Fibroblast of the aortic adventitia (primary cell): Measurements from ENCODE around the gene COX7B2. TPM values are rescaled to one million over a fixed set of nuclear protein-coding genes. Genes with fewer than 3 reads are reported as not detected.

ENCODE experiments used
- DNase-seq: peaks from one replicate; pipeline ENCODE4 v3.0.0-alpha.2; 2010; ENCODE audit warnings: low read depth
- H3K4me3 ChIP-seq: 2 replicates; pipeline ENCODE4 v1.5.1; 2011; ENCODE audit warnings: low read depth, mild to moderate bottlenecking, control low read depth, low read length, moderate library complexity
- CTCF ChIP-seq: IDR thresholded peaks from 2 replicates; pipeline ENCODE4 v1.5.1; 2011; ENCODE audit warnings: mild to moderate bottlenecking, low read length, control low read depth, inconsistent platforms; ENCODE audit not compliant: insufficient read depth
- total RNA-seq: library from RNA; depleted of rRNA; stranded (reverse); fragments of >200 nt; gene quantifications from 2 replicates; pipeline ENCODE4 v1.2.3, GENCODE V29; 2012; ENCODE audit warnings: low replicate concordance

The COX7B2 gene
- total RNA-seq, 1 donor, result not detected

GRCh38 chr4:46900082-46900481, 9.0 kb downstream of the COX7B2 start:
- H3K4me3 ChIP-seq, result no peak overlapping the region
- no peak for TF ChIP-seq CTCF

GRCh38 chr4:46894826-46895225, 14.2 kb downstream of the COX7B2 start:
- H3K4me3 ChIP-seq, result no peak overlapping the region
- no peak for DNase-seq
- no peak for TF ChIP-seq CTCF

More at GRCh38 chr4:46900082-46900481, 9.0 kb downstream of the COX7B2 start:
- no peak for DNase-seq

GRCh38 chr4:46890056-46890455, 19.0 kb downstream of the COX7B2 start:
- TF ChIP-seq CTCF, result no peak
- DNase-seq, result no peak
- no peak overlapping the region for H3K4me3 ChIP-seq

- DNase-seq, result no peak
- H3K4me3 ChIP-seq, result no peak overlapping the region
Measured at GRCh38 chr4:46889410-46889809, 19.6 kb downstream of the COX7B2 start.

GRCh38 chr4:46886711-46887110, 22.3 kb downstream of the COX7B2 start:
- peak; percentile 13 for DNase-seq
- H3K4me3 ChIP-seq, result no peak overlapping the region
- peak; percentile 39 for TF ChIP-seq CTCF

More at GRCh38 chr4:46889410-46889809, 19.6 kb downstream of the COX7B2 start:
- TF ChIP-seq CTCF, result no peak

GRCh38 chr4:46878641-46879040, 30.4 kb downstream of the COX7B2 start:
- TF ChIP-seq CTCF, result no peak
- no peak overlapping the region for H3K4me3 ChIP-seq
- DNase-seq, result no peak

- no peak for DNase-seq
- no peak for TF ChIP-seq CTCF
- no peak overlapping the region for H3K4me3 ChIP-seq
Measured at GRCh38 chr4:46874811-46875210, 34.2 kb downstream of the COX7B2 start.
